Superior temporal gyrus (tissue), 1 donor: Measurements from ENCODE around the gene TCN2.
"Not testable (repeated sequence)": the region's sequence is repeated elsewhere in the genome, so short reads cannot be mapped to it uniquely, and the experiment has no call there.

ENCODE experiments used
- DNase-seq: peaks from one replicate; pipeline ENCODE4 v3.0.0-alpha.2; 2016; ENCODE audit errors: extremely low spot score

TCN2 gene

GRCh38 chr22:30578481-30578880 lies 28.5 kb upstream of the TCN2 start:
- no peak for DNase-seq

GRCh38 chr22:30580896-30581295 lies 26.1 kb upstream of the TCN2 start:
- no peak for DNase-seq

- no peak for DNase-seq
Observed at GRCh38 chr22:30582051-30582450, 24.9 kb upstream of the TCN2 start.

- peak; percentile 51 for DNase-seq
Observed at GRCh38 chr22:30582788-30583545, 24.0 kb upstream of the TCN2 start.

GRCh38 chr22:30584441-30584840 lies 22.5 kb upstream of the TCN2 start:
- no peak for DNase-seq

- DNase-seq, result no peak
Observed at GRCh38 chr22:30586414-30586813, 20.6 kb upstream of the TCN2 start.

GRCh38 chr22:30591191-30591587 lies 15.8 kb upstream of the TCN2 start:
- peak; percentile 27 for DNase-seq

GRCh38 chr22:30591588-30592359 lies 15.2 kb upstream of the TCN2 start, which contains the start of gene PES1:
Gene PES1, minus strand, starts transcription at chr22:30591910. Its CDS starts 77 bp downstream, at chr22:30591833.
- DNase-seq, result peak; percentile 99

- not testable (repeated sequence) for DNase-seq
Observed at GRCh38 chr22:30592360-30592713, 14.6 kb upstream of the TCN2 start.

- no peak for DNase-seq
Observed at GRCh38 chr22:30596199-30596598, 10.8 kb upstream of the TCN2 start.

- DNase-seq, result no peak
Observed at GRCh38 chr22:30596886-30597285, 10.1 kb upstream of the TCN2 start.

- DNase-seq, result no peak
Observed at GRCh38 chr22:30598986-30599385, 8.0 kb upstream of the TCN2 start.

- no peak for DNase-seq
Observed at GRCh38 chr22:30600921-30601320, 6.1 kb upstream of the TCN2 start.

GRCh38 chr22:30601464-30601863 lies 5.5 kb upstream of the TCN2 start:
- DNase-seq, result no peak

GRCh38 chr22:30602049-30602448 lies 4.9 kb upstream of the TCN2 start:
- peak; percentile 55 for DNase-seq

GRCh38 chr22:30603801-30604200 lies 3.2 kb upstream of the TCN2 start:
- DNase-seq, result no peak

- DNase-seq, result no peak
Observed at GRCh38 chr22:30604723-30605122, 2.3 kb upstream of the TCN2 start.

- DNase-seq, result peak; percentile 61
Observed at GRCh38 chr22:30605449-30606110, 1.4 kb upstream of the TCN2 start.

GRCh38 chr22:30607300-30607930 lies 441 bp downstream of the TCN2 start:
- DNase-seq, result no peak

- DNase-seq, result no peak
Observed at GRCh38 chr22:30607939-30608338, 965 bp downstream of the TCN2 start.

GRCh38 chr22:30609260-30610185 lies 2.5 kb downstream of the TCN2 start:
- no peak for DNase-seq
